ENCODE measurements around the gene SMAD1. TPM values are rescaled to one million over a fixed set of nuclear protein-coding genes. Genes with fewer than 3 reads are reported as not detected.
"Not testable (repeated sequence)": the region's sequence is repeated elsewhere in the genome, so short reads cannot be mapped to it uniquely, and the experiment has no call there.

Gene SMAD1
- total RNA-seq, 1 donor, result 33.2 TPM

- no peak overlapping the region for H3K4me3 ChIP-seq (ENCODE audit: low read depth, low read length)
- no peak for TF ChIP-seq CTCF (IDR thresholded peaks at IDR 0.05; ENCODE audit: insufficient read depth, low read depth, low read length)
- no peak for DNase-seq (ENCODE audit: low read depth)
These were observed 85.1 kb downstream of the SMAD1 start for GRCh38 chr4:145566768-145567167.

- TF ChIP-seq CTCF (IDR thresholded peaks at IDR 0.05; ENCODE audit: insufficient read depth, low read depth, low read length), result no peak
- H3K4me3 ChIP-seq (ENCODE audit: low read depth, low read length), result no peak overlapping the region
- DNase-seq (ENCODE audit: low read depth), result peak; percentile 38
These were observed 85.9 kb downstream of the SMAD1 start for GRCh38 chr4:145567516-145567915.

- H3K4me3 ChIP-seq (ENCODE audit: low read depth, low read length); DNase-seq (ENCODE audit: low read depth): not testable (repeated sequence)
These were observed 92.9 kb downstream of the SMAD1 start for GRCh38 chr4:145574546-145574945.

- H3K4me3 ChIP-seq (ENCODE audit: low read depth, low read length), result no peak overlapping the region
- no peak for DNase-seq (ENCODE audit: low read depth)
- no peak for TF ChIP-seq CTCF (IDR thresholded peaks at IDR 0.05; ENCODE audit: insufficient read depth, low read depth, low read length)
These were observed 99.3 kb downstream of the SMAD1 start for GRCh38 chr4:145580906-145581305.

GRCh38 chr4:145583191-145584055, 101.8 kb downstream of the SMAD1 start:
- DNase-seq (ENCODE audit: low read depth), result peak; percentile 18
- TF ChIP-seq CTCF (IDR thresholded peaks at IDR 0.05; ENCODE audit: insufficient read depth, low read depth, low read length), result no peak
- H3K4me3 ChIP-seq (ENCODE audit: low read depth, low read length), result no peak overlapping the region

GRCh38 chr4:145587088-145587754, 105.6 kb downstream of the SMAD1 start:
- no peak overlapping the region for H3K4me3 ChIP-seq (ENCODE audit: low read depth, low read length)
- no peak for DNase-seq (ENCODE audit: low read depth)
- no peak for TF ChIP-seq CTCF (IDR thresholded peaks at IDR 0.05; ENCODE audit: insufficient read depth, low read depth, low read length)

- DNase-seq (ENCODE audit: low read depth); H3K4me3 ChIP-seq (ENCODE audit: low read depth, low read length): not testable (repeated sequence)
These were observed 107.7 kb downstream of the SMAD1 start for GRCh38 chr4:145589381-145589780.

All from fibroblast of villous mesenchyme (primary cell).